GM19463 (cell line): ENCODE data around the gene SLC35B1.
"Not testable (repeated sequence)": the region's sequence is repeated elsewhere in the genome, so short reads cannot be mapped to it uniquely, and the experiment has no call there.

Experiments
- ATAC-seq: cut with Tn5 transposase; IDR thresholded peaks from one replicate; pipeline ENCODE4 v1.9.1; 2021; ENCODE audit warnings: mild to moderate bottlenecking, moderate library complexity; ENCODE audit not compliant: unreplicated experiment

SLC35B1 gene

DNA sequence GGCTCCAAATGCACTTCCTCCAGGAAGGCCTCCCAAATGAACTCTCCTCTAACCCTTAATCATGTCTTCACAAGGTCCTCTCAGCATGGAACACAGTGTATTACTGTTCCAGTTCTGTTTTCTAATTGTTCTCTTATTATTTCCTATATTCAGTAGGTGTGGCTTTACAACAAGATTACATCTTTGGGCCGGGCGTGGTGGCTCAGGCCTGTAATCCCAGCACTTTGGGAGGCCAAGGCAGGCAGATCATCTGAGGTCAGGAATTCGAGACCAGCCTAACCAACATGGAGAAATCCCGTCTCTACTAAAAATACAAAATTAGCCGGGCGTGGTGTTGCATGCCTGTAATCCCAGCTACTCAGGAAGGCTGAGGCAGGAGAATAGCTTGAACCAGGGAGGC, 34.1 kb downstream of the SLC35B1 start:
- not testable (repeated sequence) for ATAC-seq

- no peak for ATAC-seq
These were observed 37.1 kb downstream of the SLC35B1 start for GRCh38 chr17:49670641-49671040.

DNA sequence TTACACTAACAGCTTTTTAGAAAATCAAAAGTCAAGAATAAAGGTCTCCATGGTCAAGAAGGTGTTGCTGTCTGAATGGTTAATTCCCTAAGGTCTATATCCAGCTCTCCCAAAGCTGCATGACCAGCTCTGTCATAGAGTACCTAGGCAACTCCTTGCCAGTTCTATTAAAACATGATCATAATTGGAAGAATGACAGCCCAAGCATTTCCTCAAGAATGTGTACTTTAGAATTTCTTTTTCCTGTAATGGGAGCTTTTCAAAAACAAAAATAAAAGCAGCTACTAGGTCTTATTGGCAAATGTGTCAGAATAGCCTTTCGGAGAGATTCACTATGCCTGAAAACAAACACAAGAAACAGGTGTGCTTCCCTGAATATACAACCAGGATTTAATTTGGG, 37.8 kb downstream of the SLC35B1 start:
- ATAC-seq: no peak

DNA sequence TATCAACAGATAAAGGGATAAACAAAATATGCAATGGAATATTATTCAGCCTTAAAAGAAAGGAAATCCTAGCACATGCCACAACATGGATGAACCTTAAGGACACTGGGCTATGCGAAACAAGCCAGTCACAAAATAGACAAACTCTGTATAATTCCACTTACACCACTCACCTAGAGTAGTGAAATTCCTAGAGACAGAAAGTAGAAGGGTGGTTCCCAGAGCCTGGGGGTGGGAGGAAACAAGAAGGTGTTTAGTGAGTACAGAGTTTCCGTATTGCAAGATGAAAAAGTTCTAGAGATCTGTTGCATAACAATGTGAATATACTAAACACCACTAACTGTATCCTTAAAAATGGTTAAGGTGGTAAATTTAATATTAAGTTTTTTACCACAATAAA, 39.9 kb downstream of the SLC35B1 start:
- no peak for ATAC-seq

- ATAC-seq: no peak
These were observed 43.0 kb downstream of the SLC35B1 start for GRCh38 chr17:49664706-49665211.

- no peak for ATAC-seq
These were observed 47.9 kb downstream of the SLC35B1 start for GRCh38 chr17:49659661-49660382.

GRCh38 chr17:49656247-49656646, 51.5 kb downstream of the SLC35B1 start:
- no peak for ATAC-seq
